ENCODE data around the gene CHRNA7.

The CHRNA7 gene

GRCh38 chr15:32020156-32020555 lies 10.2 kb upstream of the CHRNA7 start:
- Histone ChIP-seq H2BK5ac (ENCODE audit: low read depth, low read length, poor library complexity) (no peak overlapping the region), H3K79me2 (ENCODE audit: control insufficient read depth, insufficient read depth, low read length, poor library complexity) (no peaks in the 10 kb centered on the region), H4K12ac (ENCODE audit: low read depth, low read length) (no peak overlapping the region), H2AK5ac (ENCODE audit: low read length) (no peak overlapping the region), H3K27me3 (ENCODE audit: insufficient read depth, low read length) (no peaks in the 10 kb centered on the region), H3K36me3 (ENCODE audit: control insufficient read depth in 1 of 2, insufficient read depth in 2 of 2, low read length in 2 of 2) (no peaks in the 10 kb centered on the region), H3K18ac (ENCODE audit: low read length) (no peak overlapping the region), H3K4me1 (ENCODE audit: control insufficient read depth in 1 of 2, insufficient read depth in 2 of 2, low read length in 2 of 2) (peaks cover 0 to 3% of the 10 kb centered on the region in 2 experiments), H4K8ac (ENCODE audit: low read depth, low read length) (no peak overlapping the region), H4K91ac (ENCODE audit: low read depth, low read length) (no peak overlapping the region), H3K9me3 (ENCODE audit: insufficient read depth, low read depth, low read length) (no peaks in the 10 kb centered on the region), H3K4me3 (ENCODE audit: low read depth, low read length) (no peak overlapping the region), H3K23ac (ENCODE audit: low read length) (no peak overlapping the region), H3K14ac (ENCODE audit: low read length) (no peak overlapping the region), H3K79me1 (ENCODE audit: low read length) (no peaks in the 10 kb centered on the region), H3K4me2 (ENCODE audit: low read length) (no peak overlapping the region), H2BK120ac (ENCODE audit: insufficient read depth, low read length, poor library complexity) (no peak overlapping the region), H2BK12ac (ENCODE audit: low read length) (no peak overlapping the region), H2AFZ (ENCODE audit: insufficient read depth, low read length, poor library complexity) (no peak overlapping the region), H3K9ac (ENCODE audit: low read length) (no peak overlapping the region), H3K4ac (ENCODE audit: low read depth, low read length) (no peak overlapping the region), H3K27ac (ENCODE audit: low read depth, low read length) (no peak overlapping the region)
- no peak for DNase-seq
- no CpG with 5 or more reads among the region's 2 CpGs for WGBS (ENCODE audit: extremely low coverage, insufficient coverage, insufficient read length)

- no peaks in the 10 kb centered on the region for H3K9me3 ChIP-seq (ENCODE audit: insufficient read depth, low read depth, low read length)
- H3K27ac ChIP-seq (ENCODE audit: low read depth, low read length), result no peak overlapping the region
- H3K27me3 ChIP-seq (ENCODE audit: insufficient read depth, low read length), result peaks cover 18% of the 10 kb centered on the region
- H3K4me1 ChIP-seq (ENCODE audit: control insufficient read depth in 1 of 2, insufficient read depth in 2 of 2, low read length in 2 of 2), result peaks cover 4 to 6% of the 10 kb centered on the region in 2 experiments
- H3K14ac ChIP-seq (ENCODE audit: low read length), result no peak overlapping the region
- no CpG with 5 or more reads among the region's 5 CpGs for WGBS (ENCODE audit: extremely low coverage, insufficient coverage, insufficient read length)
- no peak overlapping the region for H3K9ac ChIP-seq (ENCODE audit: low read length)
- H3K4me3 ChIP-seq (ENCODE audit: low read depth, low read length), result no peak overlapping the region
- DNase-seq, result no peak
- H3K23ac ChIP-seq (ENCODE audit: low read length), result no peak overlapping the region
- H3K4me2 ChIP-seq (ENCODE audit: low read length), result no peak overlapping the region
- no peak overlapping the region for H3K18ac ChIP-seq (ENCODE audit: low read length)
- H4K91ac ChIP-seq (ENCODE audit: low read depth, low read length), result no peak overlapping the region
- H4K8ac ChIP-seq (ENCODE audit: low read depth, low read length), result no peak overlapping the region
- no peaks in the 10 kb centered on the region for H3K36me3 ChIP-seq (ENCODE audit: control insufficient read depth in 1 of 2, insufficient read depth in 2 of 2, low read length in 2 of 2)
- H2BK120ac ChIP-seq (ENCODE audit: insufficient read depth, low read length, poor library complexity), result no peak overlapping the region
- H2AFZ ChIP-seq (ENCODE audit: insufficient read depth, low read length, poor library complexity), result no peak overlapping the region
- H2BK12ac ChIP-seq (ENCODE audit: low read length), result no peak overlapping the region
- H2AK5ac ChIP-seq (ENCODE audit: low read length), result no peak overlapping the region
- H3K79me2 ChIP-seq (ENCODE audit: control insufficient read depth, insufficient read depth, low read length, poor library complexity), result no peaks in the 10 kb centered on the region
- no peaks in the 10 kb centered on the region for H3K79me1 ChIP-seq (ENCODE audit: low read length)
- no peak overlapping the region for H3K4ac ChIP-seq (ENCODE audit: low read depth, low read length)
- no peak overlapping the region for H2BK5ac ChIP-seq (ENCODE audit: low read depth, low read length, poor library complexity)
- no peak overlapping the region for H4K12ac ChIP-seq (ENCODE audit: low read depth, low read length)
Measured at GRCh38 chr15:32028921-32029320, 1.4 kb upstream of the CHRNA7 start.

- no peak for DNase-seq
- Histone ChIP-seq H3K23ac (ENCODE audit: low read length) (no peak overlapping the region), H3K36me3 (ENCODE audit: control insufficient read depth in 1 of 2, insufficient read depth in 2 of 2, low read length in 2 of 2) (no peaks in the 10 kb centered on the region), H2AFZ (ENCODE audit: insufficient read depth, low read length, poor library complexity) (peak overlapping the region; percentile 25), H3K9me3 (ENCODE audit: insufficient read depth, low read depth, low read length) (no peaks in the 10 kb centered on the region), H3K79me2 (ENCODE audit: control insufficient read depth, insufficient read depth, low read length, poor library complexity) (no peaks in the 10 kb centered on the region), H3K18ac (ENCODE audit: low read length) (no peak overlapping the region), H2BK120ac (ENCODE audit: insufficient read depth, low read length, poor library complexity) (no peak overlapping the region), H3K4ac (ENCODE audit: low read depth, low read length) (no peak overlapping the region), H3K27me3 (ENCODE audit: insufficient read depth, low read length) (peaks cover 18% of the 10 kb centered on the region), H3K4me2 (ENCODE audit: low read length) (peak overlapping the region; percentile 99), H2BK5ac (ENCODE audit: low read depth, low read length, poor library complexity) (no peak overlapping the region), H4K91ac (ENCODE audit: low read depth, low read length) (no peak overlapping the region), H3K9ac (ENCODE audit: low read length) (no peak overlapping the region), H3K79me1 (ENCODE audit: low read length) (no peaks in the 10 kb centered on the region), H3K4me1 (ENCODE audit: control insufficient read depth in 1 of 2, insufficient read depth in 2 of 2, low read length in 2 of 2) (peaks cover 4 to 6% of the 10 kb centered on the region in 2 experiments), H3K14ac (ENCODE audit: low read length) (no peak overlapping the region), H3K4me3 (ENCODE audit: low read depth, low read length) (no peak overlapping the region), H4K8ac (ENCODE audit: low read depth, low read length) (no peak overlapping the region), H2BK12ac (ENCODE audit: low read length) (no peak overlapping the region), H3K27ac (ENCODE audit: low read depth, low read length) (no peak overlapping the region), H4K12ac (ENCODE audit: low read depth, low read length) (no peak overlapping the region), H2AK5ac (ENCODE audit: low read length) (no peak overlapping the region)
- WGBS (ENCODE audit: extremely low coverage, insufficient coverage, insufficient read length), result no CpG with 5 or more reads among the region's 16 CpGs
Measured at GRCh38 chr15:32029409-32029861, 880 bp upstream of the CHRNA7 start.

GRCh38 chr15:32030795-32031194 lies 480 bp downstream of the CHRNA7 start:
- no peak overlapping the region for H3K14ac ChIP-seq (ENCODE audit: low read length)
- H3K18ac ChIP-seq (ENCODE audit: low read length), result no peak overlapping the region
- no peak overlapping the region for H2BK120ac ChIP-seq (ENCODE audit: insufficient read depth, low read length, poor library complexity)
- no CpG with 5 or more reads among the region's 21 CpGs for WGBS (ENCODE audit: extremely low coverage, insufficient coverage, insufficient read length)
- H3K9me3 ChIP-seq (ENCODE audit: insufficient read depth, low read depth, low read length), result no peaks in the 10 kb centered on the region
- H2BK5ac ChIP-seq (ENCODE audit: low read depth, low read length, poor library complexity), result no peak overlapping the region
- H3K79me2 ChIP-seq (ENCODE audit: control insufficient read depth, insufficient read depth, low read length, poor library complexity), result no peaks in the 10 kb centered on the region
- H3K27me3 ChIP-seq (ENCODE audit: insufficient read depth, low read length), result peaks cover 18% of the 10 kb centered on the region
- H4K12ac ChIP-seq (ENCODE audit: low read depth, low read length), result no peak overlapping the region
- no peak for DNase-seq
- H2AK5ac ChIP-seq (ENCODE audit: low read length), result no peak overlapping the region
- H3K4me1 ChIP-seq (ENCODE audit: control insufficient read depth in 1 of 2, insufficient read depth in 2 of 2, low read length in 2 of 2), result peaks cover 4 to 6% of the 10 kb centered on the region in 2 experiments
- H3K23ac ChIP-seq (ENCODE audit: low read length), result no peak overlapping the region
- H3K36me3 ChIP-seq (ENCODE audit: control insufficient read depth in 1 of 2, insufficient read depth in 2 of 2, low read length in 2 of 2), result no peaks in the 10 kb centered on the region
- H4K8ac ChIP-seq (ENCODE audit: low read depth, low read length), result no peak overlapping the region
- no peaks in the 10 kb centered on the region for H3K79me1 ChIP-seq (ENCODE audit: low read length)
- peak overlapping the region; percentile 88 for H3K4me2 ChIP-seq (ENCODE audit: low read length)
- H2AFZ ChIP-seq (ENCODE audit: insufficient read depth, low read length, poor library complexity), result peak overlapping the region; percentile 37
- no peak overlapping the region for H2BK12ac ChIP-seq (ENCODE audit: low read length)
- no peak overlapping the region for H3K9ac ChIP-seq (ENCODE audit: low read length)
- no peak overlapping the region for H3K27ac ChIP-seq (ENCODE audit: low read depth, low read length)
- peak overlapping the region; percentile 77 for H3K4me3 ChIP-seq (ENCODE audit: low read depth, low read length)
- no peak overlapping the region for H4K91ac ChIP-seq (ENCODE audit: low read depth, low read length)
- H3K4ac ChIP-seq (ENCODE audit: low read depth, low read length), result no peak overlapping the region

Data from trophoblast cell (in vitro differentiated cells and primary cell).